PC-9 (cell line): ENCODE data around the gene SCARF2. TPM values are rescaled to one million over a fixed set of nuclear protein-coding genes. Genes with fewer than 3 reads are reported as not detected.

ENCODE experiments used
- BruUV-seq: library from RNA; stranded (reverse); fragments of 400-500 nt; replicated peaks from 2 replicates; lab custom pipeline; 2021; lab: Mats Ljungman, UMichigan
- CTCF ChIA-PET: fragments of 300-600 bp; sonication (Branson Sonifier 250); formaldehyde crosslinking; loops from one replicate; lab custom pipeline; 2022; ENCODE audit warnings: antibody characterized with exemption; lab: Charles Lee
- POLR2A ChIA-PET: fragments of 300-600 bp; sonication (Branson Sonifier 250); formaldehyde crosslinking; loops from one replicate; lab custom pipeline; 2022; ENCODE audit warnings: antibody characterized with exemption; ENCODE audit not compliant: unreplicated experiment; lab: Charles Lee
- DNase-seq, 2 experiments: peaks; one replicate each; pipeline versions ENCODE4 v3.0.0 to v3.0.0-alpha.2; 2015 to 2022; ENCODE audit warnings: mixed read lengths in 1 of 2
- H2AFZ ChIP-seq: fragments of 200-600 bp; sonication (generic); 2 replicates; pipeline ENCODE4 v1.8.1; 2017; ENCODE audit warnings: antibody characterized with exemption
- H3F3A ChIP-seq: fragments of 200-600 bp; sonication (generic); 2 replicates; pipeline ENCODE4 v1.8.1; 2017; ENCODE audit warnings: antibody characterized with exemption, mild to moderate bottlenecking, low read depth; ENCODE audit not compliant: insufficient read depth
- H3K27ac ChIP-seq: fragments of 200-600 bp; sonication (generic); 2 replicates; pipeline ENCODE4 v1.6.1; 2016; ENCODE audit warnings: mixed run types
- H3K27me3 ChIP-seq: fragments of 200-600 bp; sonication (generic); 2 replicates; pipeline ENCODE4 v1.6.1; 2016; ENCODE audit warnings: low read depth, mixed run types; ENCODE audit not compliant: insufficient read depth
- H3K36me3 ChIP-seq: fragments of 200-600 bp; sonication (generic); 2 replicates; pipeline ENCODE4 v1.6.1; 2016; ENCODE audit warnings: low read depth, mixed run types
- H3K4me1 ChIP-seq: fragments of 200-600 bp; sonication (generic); replicated peaks from 2 replicates; pipeline ENCODE4 v1.6.1; 2016; ENCODE audit warnings: mixed run types; ENCODE audit not compliant: insufficient read depth
- H3K4me2 ChIP-seq: fragments of 200-600 bp; sonication (generic); 2 replicates; pipeline ENCODE4 v1.6.1; 2017; ENCODE audit warnings: mixed run types
- H3K4me3 ChIP-seq: fragments of 200-600 bp; sonication (generic); 2 replicates; pipeline ENCODE4 v1.6.1; 2016; ENCODE audit warnings: mixed run types
- H3K79me2 ChIP-seq: fragments of 200-600 bp; sonication (generic); 2 replicates; pipeline ENCODE4 v1.6.1; 2017; ENCODE audit warnings: low read depth, mixed run types
- H3K9me2 ChIP-seq: fragments of 200-600 bp; sonication (generic); 2 replicates; pipeline ENCODE4 v1.8.1; 2017; ENCODE audit warnings: mild to moderate bottlenecking; ENCODE audit not compliant: insufficient read depth
- H3K9me3 ChIP-seq: fragments of 200-600 bp; sonication (generic); 2 replicates; pipeline ENCODE4 v1.8.1; 2016; ENCODE audit warnings: low read depth; ENCODE audit not compliant: insufficient read depth
- H4K20me1 ChIP-seq: fragments of 200-600 bp; sonication (generic); 2 replicates; pipeline ENCODE4 v1.8.1; 2017; ENCODE audit not compliant: insufficient read depth
- EZH2 ChIP-seq: fragments of 200-600 bp; sonication (generic); IDR thresholded peaks from 2 replicates; pipeline ENCODE4 v1.8.0; 2017; ENCODE audit warnings: antibody characterized with exemption, low read depth
- intact Hi-C: fragments of 100-400 bp; cut with micrococcal nuclease; formaldehyde crosslinking; loops from one replicate; pipeline ENCODE4 v1.10.0; 2022; ENCODE audit not compliant: unreplicated experiment
- total RNA-seq: library from RNA; stranded (reverse); gene quantifications from 2 replicates; pipeline ENCODE4 v1.2.3, GENCODE V29; 2021
- TF ChIP-seq, protein P1 (sequence below): fragments of 200-600 bp; sonication (generic); conservative IDR thresholded peaks from 2 replicates; pipeline ENCODE4 v1.6.1; 2017; ENCODE audit warnings: mixed run types, antibody characterized with exemption, mild to moderate bottlenecking, moderate library complexity

The SCARF2 gene
- total RNA-seq, 1 experiment from 2014 or later = 0.52 TPM

DNA sequence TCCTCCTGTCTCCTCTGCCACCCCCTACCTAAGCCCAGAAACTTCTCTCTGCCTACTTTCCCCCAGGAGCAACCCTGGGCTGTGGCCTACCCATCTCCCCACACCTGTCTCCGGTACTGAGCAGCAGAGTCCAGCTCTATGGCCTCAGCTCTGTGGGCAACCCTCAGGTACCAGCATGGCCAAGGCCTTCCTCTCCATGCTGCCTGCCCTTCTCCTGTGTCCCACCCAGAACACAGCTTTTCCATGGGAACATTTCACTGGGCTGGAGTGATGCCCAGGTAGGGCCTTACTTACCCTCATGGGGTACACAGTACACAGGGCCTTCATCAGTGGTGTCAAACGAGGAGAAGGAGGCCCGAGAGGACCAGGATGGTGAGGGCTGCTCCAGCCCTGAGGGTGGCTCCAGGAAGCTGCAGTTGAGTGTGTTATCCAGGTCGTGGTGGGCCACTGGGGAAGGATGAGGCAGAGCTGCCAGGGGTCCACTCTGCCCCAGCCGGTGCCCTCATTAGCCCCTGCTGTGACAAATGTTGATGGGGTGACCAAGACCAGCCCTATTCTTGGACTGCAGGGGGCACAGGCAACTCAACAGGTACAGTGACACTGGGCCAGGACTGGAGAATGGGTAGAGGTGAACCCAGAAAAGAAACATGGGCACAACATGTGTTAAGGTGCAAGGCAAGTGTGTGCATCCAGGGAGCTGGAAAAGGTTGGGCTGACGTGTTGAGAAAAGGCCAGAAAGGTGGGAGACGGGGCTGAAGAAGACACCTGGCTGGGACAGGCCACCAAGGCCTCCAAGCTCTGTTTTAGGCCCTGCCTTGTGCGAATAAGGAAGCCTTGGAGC lies 10.3 kb downstream of the SCARF2 start:
- no peaks in the 10 kb centered on the region; the same call in 1 of the 2 replicates for H3K27me3 ChIP-seq
- CTCF ChIA-PET = no interaction called here
- no peaks in the 10 kb centered on the region for H3F3A ChIP-seq
- no peaks in the 10 kb centered on the region for H3K9me3 ChIP-seq
- H3K4me2 ChIP-seq = no peak overlapping the region
- no peak for DNase-seq
- no peaks in the 10 kb centered on the region for H3K9me2 ChIP-seq
- no peaks in the 10 kb centered on the region for H3K36me3 ChIP-seq
- H3K4me1 ChIP-seq = 0 out of 2 replicates have a peak, but pooled peaks cover 3% of the 10 kb centered on the region
- intact Hi-C loops = no loop called here
- no peak for TF ChIP-seq EZH2
- TF ChIP-seq, protein P1, sequence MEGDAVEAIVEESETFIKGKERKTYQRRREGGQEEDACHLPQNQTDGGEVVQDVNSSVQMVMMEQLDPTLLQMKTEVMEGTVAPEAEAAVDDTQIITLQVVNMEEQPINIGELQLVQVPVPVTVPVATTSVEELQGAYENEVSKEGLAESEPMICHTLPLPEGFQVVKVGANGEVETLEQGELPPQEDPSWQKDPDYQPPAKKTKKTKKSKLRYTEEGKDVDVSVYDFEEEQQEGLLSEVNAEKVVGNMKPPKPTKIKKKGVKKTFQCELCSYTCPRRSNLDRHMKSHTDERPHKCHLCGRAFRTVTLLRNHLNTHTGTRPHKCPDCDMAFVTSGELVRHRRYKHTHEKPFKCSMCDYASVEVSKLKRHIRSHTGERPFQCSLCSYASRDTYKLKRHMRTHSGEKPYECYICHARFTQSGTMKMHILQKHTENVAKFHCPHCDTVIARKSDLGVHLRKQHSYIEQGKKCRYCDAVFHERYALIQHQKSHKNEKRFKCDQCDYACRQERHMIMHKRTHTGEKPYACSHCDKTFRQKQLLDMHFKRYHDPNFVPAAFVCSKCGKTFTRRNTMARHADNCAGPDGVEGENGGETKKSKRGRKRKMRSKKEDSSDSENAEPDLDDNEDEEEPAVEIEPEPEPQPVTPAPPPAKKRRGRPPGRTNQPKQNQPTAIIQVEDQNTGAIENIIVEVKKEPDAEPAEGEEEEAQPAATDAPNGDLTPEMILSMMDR = no peak
- no peaks in the 10 kb centered on the region for H3K79me2 ChIP-seq
- no peaks in the 10 kb centered on the region for H4K20me1 ChIP-seq
- H3K27ac ChIP-seq = no peak overlapping the region
- H2AFZ ChIP-seq = no peak overlapping the region
- POLR2A ChIA-PET = no interaction called here
- H3K4me3 ChIP-seq = no peak overlapping the region
- no TSS peak for BruUV-seq

DNA sequence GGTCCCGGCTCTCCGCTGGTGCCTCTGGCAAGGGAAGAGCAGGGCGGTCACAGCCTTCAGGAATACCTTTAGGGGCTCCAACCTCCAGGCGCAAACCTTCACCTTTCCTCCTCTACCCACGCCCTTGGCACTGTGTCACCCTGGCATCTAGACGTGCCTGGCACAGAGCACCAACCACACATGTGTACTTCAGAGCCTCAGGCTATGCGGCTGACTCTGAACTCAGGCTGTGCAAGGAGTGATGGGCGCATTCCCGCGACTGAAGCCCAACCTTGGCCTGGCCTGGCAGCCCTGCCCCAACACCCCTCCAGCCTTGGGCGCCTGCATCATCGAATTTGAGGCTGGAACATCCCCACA lies 11.4 kb downstream of the SCARF2 start:
- Histone ChIP-seq H3K9me2 (no peaks in the 10 kb centered on the region), H3K27ac (no peak overlapping the region), H3K4me1 (0 out of 2 replicates have a peak, but pooled peaks cover 3% of the 10 kb centered on the region), H3K4me3 (no peak overlapping the region), H3K36me3 (no peaks in the 10 kb centered on the region), H3K79me2 (no peaks in the 10 kb centered on the region), H2AFZ (no peak overlapping the region), H3K4me2 (no peak overlapping the region), H4K20me1 (no peaks in the 10 kb centered on the region), H3K27me3 (no peaks in the 10 kb centered on the region; the same call in 1 of the 2 replicates), H3K9me3 (no peaks in the 10 kb centered on the region), H3F3A (no peaks in the 10 kb centered on the region)
- no peak for DNase-seq
- ChIA-PET POLR2A (no interaction called here), CTCF (no interaction called here)
- intact Hi-C loops = no loop called here
- TF ChIP-seq, protein P1 = no peak
- TF ChIP-seq EZH2 = no peak
- BruUV-seq = no TSS peak

DNA sequence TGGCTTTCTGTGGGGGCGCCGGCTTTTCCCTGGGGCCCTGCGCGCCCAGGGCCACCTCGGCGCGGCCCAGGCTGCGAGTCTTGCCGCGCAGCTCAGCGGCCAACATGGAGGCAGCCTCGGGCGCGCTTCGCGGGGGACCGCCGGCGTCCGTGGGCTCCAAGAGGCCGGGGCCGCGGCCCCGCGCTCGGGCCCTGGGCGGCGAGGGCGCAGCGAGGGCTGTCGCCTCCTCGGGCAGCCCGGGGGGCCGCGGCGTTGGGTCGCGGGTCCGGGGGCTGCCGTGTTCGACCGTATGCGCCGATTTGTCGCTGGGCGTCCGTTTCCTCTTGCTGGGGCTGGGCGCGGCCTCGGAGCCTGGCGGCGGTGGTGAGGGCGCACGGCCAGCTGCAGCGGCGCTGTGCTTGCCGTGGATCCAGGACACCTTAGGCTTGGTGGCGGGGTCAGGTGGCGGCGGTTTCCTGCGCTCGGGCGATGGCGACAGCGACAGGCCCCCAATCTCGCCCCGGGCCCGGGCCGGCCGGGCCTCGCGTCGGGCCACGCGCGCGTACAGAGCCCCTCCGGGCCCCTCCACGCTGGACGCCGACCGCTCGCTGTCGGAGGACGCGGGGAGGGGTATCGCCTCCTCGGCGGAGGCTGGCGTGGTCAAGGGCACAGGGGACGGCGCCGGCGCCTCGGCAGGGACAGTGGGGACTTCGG lies 11.9 kb downstream of the SCARF2 start:
- no peaks in the 10 kb centered on the region for H3F3A ChIP-seq
- no peak overlapping the region for H3K27ac ChIP-seq
- H3K9me3 ChIP-seq = no peaks in the 10 kb centered on the region
- H3K27me3 ChIP-seq = no peaks in the 10 kb centered on the region; the same call in 1 of the 2 replicates
- BruUV-seq = no TSS peak
- H3K4me1 ChIP-seq = 0 out of 2 replicates have a peak, but pooled peaks cover 3% of the 10 kb centered on the region
- H3K4me3 ChIP-seq = no peak overlapping the region
- H3K4me2 ChIP-seq = no peak overlapping the region
- TF ChIP-seq EZH2 = no peak
- TF ChIP-seq, protein P1 = no peak
- no peak overlapping the region for H2AFZ ChIP-seq
- no peaks in the 10 kb centered on the region for H3K79me2 ChIP-seq
- no peak for DNase-seq
- CTCF ChIA-PET = no interaction called here
- H3K9me2 ChIP-seq = no peaks in the 10 kb centered on the region
- POLR2A ChIA-PET = no interaction called here
- H3K36me3 ChIP-seq = no peaks in the 10 kb centered on the region
- intact Hi-C loops = no loop called here
- H4K20me1 ChIP-seq = no peaks in the 10 kb centered on the region
